Gastrocnemius medialis (tissue), 4 donors: ENCODE data around the gene KIAA0040. TPM values are rescaled to one million over a fixed set of nuclear protein-coding genes. Genes with fewer than 3 reads are reported as not detected.

Experiments
- ATAC-seq, 2 donors: fragments of 150-250 bp; one replicate each; pipeline ENCODE4 v1.9.1; 2016
- DNase-seq, 2 donors: peaks; one replicate each; pipeline ENCODE4 v3.0.0-alpha.2; 2019
- H3K27ac ChIP-seq, 4 donors: fragments of 200-600 bp; sonication (generic); 1 replicate in 1 of 4; 2 replicates in 3 of 4; pipeline ENCODE4 v1.5.1; 2016 to 2018; ENCODE audit warnings: mild to moderate bottlenecking in 2 of 4, moderate library complexity in 1 of 4
- H3K27me3 ChIP-seq, 3 donors: fragments of 200-600 bp; sonication (generic) in 2 of 3; 1 replicate in 1 of 3; 2 replicates in 2 of 3; pipeline versions ENCODE4 v1.5.1 to v1.6.0; 2016 to 2019; ENCODE audit warnings: mild to moderate bottlenecking in 1 of 3, moderate library complexity in 1 of 3
- H3K36me3 ChIP-seq, 2 donors: fragments of 200-600 bp; sonication (generic) in 1 of 2; one replicate each; pipeline ENCODE4 v1.5.1; 2017 to 2018
- H3K4me1 ChIP-seq, 2 donors: fragments of 200-600 bp; sonication (generic) in 1 of 2; one replicate each; pipeline ENCODE4 v1.5.1; 2016 to 2017; ENCODE audit warnings: mild to moderate bottlenecking in 2 of 2
- H3K4me3 ChIP-seq, 4 donors: fragments of 200-600 bp; sonication (generic) in 3 of 4; 1 replicate in 1 of 4; 2 replicates in 3 of 4; pipeline ENCODE4 v1.5.1; 2016 to 2019; ENCODE audit warnings: mild to moderate bottlenecking in 2 of 4
- H3K9me3 ChIP-seq, 3 donors: fragments of 200-600 bp; sonication (generic) in 2 of 3; 1 replicate in 1 of 3; 2 replicates in 2 of 3; pipeline ENCODE4 v1.5.1; 2016 to 2019
- CTCF ChIP-seq, 5 experiments: fragments of 450-650 bp in 3 of 5; fragments of 200-600 bp in 2 of 5; sonication (generic) in 2 of 5; IDR thresholded peaks in 4 of 5; conservative IDR thresholded peaks in 1 of 5; 1 replicate in 4 of 5; 2 replicates in 1 of 5; pipeline ENCODE4 v1.5.1; 2016 to 2019; ENCODE audit warnings: antibody characterized with exemption in 5 of 5, mild to moderate bottlenecking in 3 of 5, moderate library complexity in 3 of 5
- POLR2A ChIP-seq, 2 donors: fragments of 450-650 bp; IDR thresholded peaks; one replicate each; pipeline ENCODE4 v1.6.1; 2017; ENCODE audit warnings: antibody characterized with exemption in 2 of 2, mild to moderate bottlenecking in 2 of 2, moderate library complexity in 2 of 2
- in situ Hi-C, 4 donors: fragments of 200-750 bp; cut with MboI; loops; one replicate each; pipeline versions ENCODE4 v1.15.0 to v1.8.0; 2017; ENCODE audit warnings: low sequenced_read_pairs in 4 of 4
- intact Hi-C: fragments of 100-400 bp; cut with DNase I; formaldehyde crosslinking; loops from one replicate; pipeline ENCODE4 v1.15.1; 2023; ENCODE audit warnings: low total_unique reads
- total RNA-seq, 4 donors: library from RNA; depleted of rRNA; stranded (reverse); fragments of >200 nt; gene quantifications; one replicate each; pipeline versions ENCODE4 v1.1.0 to v1.2.3, GENCODE V29; 2016

KIAA0040 gene
- total RNA-seq, 4 donors from 2014 or later = 17.5 to 33.1 (median 19.5) TPM

- TF ChIP-seq POLR2A (IDR thresholded peaks at IDR 0.05) = no peak
- no peak overlapping the region for H3K27ac ChIP-seq
- ATAC-seq = no peak
Measured at GRCh38 chr1:175132436-175132835, 60.1 kb downstream of the KIAA0040 start.

DNA sequence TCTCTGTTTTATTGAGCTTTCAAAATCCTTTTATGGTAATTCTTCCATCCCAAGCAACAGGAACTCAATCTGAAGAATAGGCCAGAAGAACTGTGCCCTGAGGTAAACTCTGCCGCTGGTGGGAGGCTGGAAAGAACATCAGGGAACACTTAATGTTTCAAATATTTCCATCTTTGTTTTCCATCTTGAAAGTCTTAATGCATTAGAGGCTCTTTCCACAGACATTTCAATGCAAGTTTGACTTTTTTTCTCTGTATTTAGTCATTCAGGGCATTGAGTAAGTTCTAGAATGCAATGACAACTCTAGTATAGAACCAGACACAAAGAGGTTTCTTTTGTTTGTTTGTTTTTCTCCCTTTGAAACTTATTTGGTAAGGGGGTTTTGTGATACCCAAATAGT, 61.5 kb downstream of the KIAA0040 start:
- peaks cover 6 to 29% of the 10 kb centered on the region in 2 donors for H3K4me1 ChIP-seq
- no peaks in the 10 kb centered on the region for H3K27me3 ChIP-seq
- H3K27ac ChIP-seq = peak overlapping the region in 2 of 4 donors; percentile 13 to 31
- H3K4me3 ChIP-seq = no peak overlapping the region
- H3K36me3 ChIP-seq = no peaks in the 10 kb centered on the region
- no peak for DNase-seq
- no peaks in the 10 kb centered on the region for H3K9me3 ChIP-seq
- ATAC-seq = no peak
- intact Hi-C loops = no loop called here
- no peak for TF ChIP-seq CTCF (IDR thresholded peaks at IDR 0.05 in 4 of 5, conservative IDR thresholded peaks at IDR 0.05 in 1 of 5)
- no peak for TF ChIP-seq POLR2A (IDR thresholded peaks at IDR 0.05)
- in situ Hi-C loops = loop anchor here in 1 of 4 donors (25.0 kb wide), 1 partner anchor 756 kb away; no protein-coding TSS in a partner anchor

More at GRCh38 chr1:175132436-175132835, 60.1 kb downstream of the KIAA0040 start:
- DNase-seq = no peak
- H3K27me3 ChIP-seq = no peaks in the 10 kb centered on the region
- intact Hi-C loops = no loop called here
- peaks cover 6 to 29% of the 10 kb centered on the region in 2 donors for H3K4me1 ChIP-seq
- in situ Hi-C loops = loop anchor here in 1 of 4 donors (25.0 kb wide), 1 partner anchor 755 kb away; no protein-coding TSS in a partner anchor
- H3K4me3 ChIP-seq = no peak overlapping the region
- no peaks in the 10 kb centered on the region for H3K9me3 ChIP-seq
- no peaks in the 10 kb centered on the region for H3K36me3 ChIP-seq

DNA sequence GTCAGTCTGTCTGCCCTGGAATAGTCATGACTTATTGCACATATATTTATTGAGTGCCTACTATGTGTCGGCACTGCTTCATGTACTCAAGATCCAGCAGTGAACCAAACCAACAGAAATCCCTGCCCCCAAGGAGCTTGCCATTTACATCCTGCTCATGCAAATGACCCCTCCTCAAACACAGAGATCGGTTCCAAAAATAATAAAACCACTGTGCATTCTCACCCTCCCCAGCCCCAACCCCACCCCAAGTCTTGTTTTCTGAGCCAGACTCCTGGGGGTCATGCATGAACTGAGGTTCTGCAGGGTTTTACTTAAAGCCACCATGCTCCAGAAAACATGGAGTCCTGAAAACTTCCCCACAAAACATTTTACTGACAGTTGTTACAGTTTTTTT, 61.9 kb downstream of the KIAA0040 start:
- H3K9me3 ChIP-seq = no peaks in the 10 kb centered on the region
- peaks cover 6 to 29% of the 10 kb centered on the region in 2 donors for H3K4me1 ChIP-seq
- no peaks in the 10 kb centered on the region for H3K27me3 ChIP-seq
- peak overlapping the region in 3 of 4 donors; percentile 13 to 31 (median 30) for H3K27ac ChIP-seq
- intact Hi-C loops (no loop called here), in situ Hi-C loops (loop anchor here in 1 of 4 donors (25.0 kb wide), 1 partner anchor 757 kb away; no protein-coding TSS in a partner anchor)
- no peak for TF ChIP-seq CTCF (IDR thresholded peaks at IDR 0.05 in 4 of 5, conservative IDR thresholded peaks at IDR 0.05 in 1 of 5)
- TF ChIP-seq POLR2A (IDR thresholded peaks at IDR 0.05) = no peak
- ATAC-seq = no peak
- H3K36me3 ChIP-seq = no peaks in the 10 kb centered on the region
- no peak overlapping the region for H3K4me3 ChIP-seq
- no peak for DNase-seq

DNA sequence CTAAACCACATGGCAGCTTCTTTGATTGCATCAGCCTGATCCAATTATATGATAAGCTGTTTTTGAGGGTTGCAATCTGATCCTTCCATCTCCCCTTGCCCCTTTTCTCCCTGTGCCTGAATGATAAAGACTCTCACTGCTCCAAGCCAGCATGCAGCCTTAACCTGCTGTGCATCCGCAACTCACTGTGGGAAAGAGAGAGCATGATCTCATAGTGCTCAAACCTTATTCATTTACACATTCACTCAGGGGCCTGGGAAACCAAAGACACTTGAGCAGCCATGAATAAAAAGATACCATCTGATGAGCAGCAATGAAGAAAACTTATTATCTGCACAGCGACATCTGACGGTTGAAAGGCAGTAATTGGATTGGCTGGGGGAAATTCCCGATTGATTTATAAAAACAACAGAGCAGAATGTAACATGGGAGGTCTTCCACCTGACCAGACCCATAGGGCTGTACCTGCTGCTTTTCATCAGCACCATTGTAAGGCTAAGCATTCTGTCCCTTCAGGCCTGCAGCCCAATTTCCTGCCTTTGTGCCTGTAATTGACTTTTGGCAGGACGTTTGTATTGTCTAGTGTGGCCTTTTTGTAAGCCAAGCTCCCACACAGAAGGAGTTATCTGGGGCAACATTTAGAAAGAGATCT, 62.5 kb downstream of the KIAA0040 start:
- Histone ChIP-seq H3K4me1 (peaks cover 6 to 29% of the 10 kb centered on the region in 2 donors), H3K9me3 (no peaks in the 10 kb centered on the region), H3K27me3 (no peaks in the 10 kb centered on the region), H3K4me3 (no peak overlapping the region), H3K27ac (peak overlapping the region in 3 of 4 donors; percentile 29 to 40 (median 30)), H3K36me3 (no peaks in the 10 kb centered on the region)
- no peak for DNase-seq
- peak in 1 of 2 donors; percentile 28 for ATAC-seq
- intact Hi-C loops (no loop called here), in situ Hi-C loops (loop anchor here (10.0 to 25.0 kb wide), 2 partner anchors 95 to 757 kb away; no protein-coding TSS in a partner anchor)
- TF ChIP-seq POLR2A (IDR thresholded peaks at IDR 0.05) = no peak
- no peak for TF ChIP-seq CTCF (IDR thresholded peaks at IDR 0.05 in 4 of 5, conservative IDR thresholded peaks at IDR 0.05 in 1 of 5)

GRCh38 chr1:175129644-175129996, 63.0 kb downstream of the KIAA0040 start:
- H3K27me3 ChIP-seq = no peaks in the 10 kb centered on the region
- ATAC-seq (no peak), DNase-seq (no peak)
- intact Hi-C loops = no loop called here
- no peak overlapping the region for H3K4me3 ChIP-seq
- H3K27ac ChIP-seq = peak overlapping the region; percentile 14 to 40 (median 24)
- peaks cover 6 to 29% of the 10 kb centered on the region in 2 donors for H3K4me1 ChIP-seq
- TF ChIP-seq CTCF (IDR thresholded peaks at IDR 0.05 in 4 of 5, conservative IDR thresholded peaks at IDR 0.05 in 1 of 5) (no peak), POLR2A (IDR thresholded peaks at IDR 0.05) (no peak)
- H3K9me3 ChIP-seq = no peaks in the 10 kb centered on the region
- no peaks in the 10 kb centered on the region for H3K36me3 ChIP-seq
- in situ Hi-C loops = loop anchor here (10.0 to 25.0 kb wide), 2 partner anchors 95 to 758 kb away; no protein-coding TSS in a partner anchor
